ENCODE measurements around the gene TESPA1.

DNA sequence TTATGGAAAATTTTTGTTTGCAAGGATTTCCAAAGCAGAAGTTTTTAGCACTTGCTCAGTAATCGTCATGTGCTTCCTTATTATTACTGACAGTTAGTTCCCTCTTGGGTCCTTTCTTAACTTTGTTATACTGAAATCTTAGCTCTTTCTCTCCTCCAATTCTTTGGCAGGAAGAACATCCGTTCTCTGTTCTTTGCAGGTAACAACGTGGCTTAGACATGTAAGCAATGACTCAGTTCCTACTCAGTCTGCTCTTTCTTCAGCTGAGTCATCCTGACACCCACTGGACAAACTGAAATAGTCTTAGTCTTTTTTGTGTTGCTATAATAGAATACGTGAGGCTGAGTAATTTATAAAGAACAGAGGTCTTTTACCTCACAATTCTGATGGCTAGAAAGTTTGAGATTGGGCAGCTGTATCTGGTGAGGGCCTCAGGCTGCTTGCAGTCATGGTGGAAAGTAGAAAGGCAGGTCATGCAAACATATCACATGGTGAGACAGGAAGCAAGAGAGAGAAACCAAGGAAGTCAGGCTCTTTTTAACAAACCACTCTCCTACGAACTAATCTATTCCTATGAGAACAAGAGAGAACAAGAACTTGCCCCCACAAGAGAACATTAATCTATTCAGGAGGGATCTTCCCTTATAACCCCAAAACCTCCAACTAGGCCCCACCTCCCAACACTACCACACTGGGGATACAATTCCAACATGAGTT lies 49.2 kb downstream of the TESPA1 start:
- TF ChIP-seq CTCF (IDR thresholded peaks at IDR 0.05) (no peak), POLR2A (IDR thresholded peaks at IDR 0.05) (no peak), EP300 (IDR thresholded peaks at IDR 0.05) (peak in 1 of 2 donors; percentile 31)

Data from tibial nerve (tissue), 4 donors.